Muscle layer of duodenum (tissue), 2 donors: Measurements from ENCODE around the gene ZSCAN31.
"Not testable (repeated sequence)": the region's sequence is repeated elsewhere in the genome, so short reads cannot be mapped to it uniquely, and the experiment has no call there.

Source experiments
- H3K27ac ChIP-seq: one replicate; pipeline ENCODE4 v1.7.0; 2013; ENCODE audit warnings: mild to moderate bottlenecking, low read length
- H3K27me3 ChIP-seq: one replicate; pipeline ENCODE4 v1.7.0; 2013; ENCODE audit warnings: low read depth, mild to moderate bottlenecking, control low read depth, low read length
- H3K36me3 ChIP-seq, 2 donors: one replicate each; pipeline ENCODE4 v1.7.0; 2013; ENCODE audit warnings: low read length in 2 of 2, control low read depth in 1 of 2, mild to moderate bottlenecking in 1 of 2; ENCODE audit not compliant: insufficient read depth in 2 of 2, control insufficient read depth in 1 of 2
- H3K4me1 ChIP-seq, 2 donors: one replicate each; pipeline ENCODE4 v1.7.0; 2013; ENCODE audit warnings: low read length in 2 of 2, mild to moderate bottlenecking in 2 of 2, control low read depth in 1 of 2, moderate library complexity in 1 of 2; ENCODE audit not compliant: insufficient read depth in 2 of 2, control insufficient read depth in 1 of 2
- H3K4me3 ChIP-seq, 2 donors: one replicate each; pipeline ENCODE4 v1.7.0; 2013; ENCODE audit warnings: low read length in 2 of 2, low read depth in 1 of 2, mild to moderate bottlenecking in 1 of 2
- H3K9me3 ChIP-seq, 2 donors: one replicate each; pipeline ENCODE4 v1.7.0; 2013; ENCODE audit warnings: low read length in 2 of 2, control low read depth in 1 of 2, mild to moderate bottlenecking in 1 of 2; ENCODE audit not compliant: control insufficient read depth in 1 of 2
- donor health status: healthy.

ZSCAN31 gene

DNA sequence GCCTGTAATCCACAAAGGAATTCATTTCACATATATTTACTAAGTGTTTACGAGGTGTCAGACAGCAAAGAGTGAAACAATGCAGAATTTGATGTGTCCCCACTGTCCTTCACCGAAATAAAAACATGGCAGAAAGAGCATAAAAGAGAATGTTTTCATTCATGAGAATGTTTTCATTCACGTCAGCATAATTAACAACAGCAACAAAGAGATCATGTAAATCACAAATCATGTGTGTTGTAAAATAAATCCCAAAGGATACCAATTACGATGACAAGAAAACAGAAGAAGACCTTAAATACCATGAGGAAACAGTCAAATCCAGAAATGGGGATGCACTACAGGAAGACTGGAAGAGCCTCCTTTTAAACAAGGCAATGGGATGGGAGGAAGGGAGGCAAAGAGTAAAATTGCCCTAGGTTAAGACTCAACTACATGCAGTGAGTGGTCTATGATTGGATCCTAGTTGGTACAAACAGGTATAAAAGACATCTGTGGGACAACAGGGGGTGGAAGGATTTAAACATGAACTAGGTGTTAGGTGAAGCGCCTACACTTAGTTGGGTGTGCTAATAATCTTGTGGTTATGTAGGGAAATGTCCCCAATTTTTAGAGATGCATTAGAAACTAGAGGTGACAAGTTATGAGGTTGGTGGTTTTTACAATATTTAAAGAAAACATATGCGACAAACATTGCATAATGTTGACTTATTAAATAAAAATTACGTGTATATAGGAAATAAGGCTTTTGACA, 1.5 kb downstream of the ZSCAN31 start:
- no peaks in the 10 kb centered on the region for H3K27me3 ChIP-seq
- H3K9me3 ChIP-seq, result peaks cover 0 to under 1% of the 10 kb centered on the region in 2 donors
- H3K27ac ChIP-seq, result peak overlapping the region; percentile 95
- H3K36me3 ChIP-seq, result peaks cover 0 to 4% of the 10 kb centered on the region in 2 donors
- no peaks in the 10 kb centered on the region for H3K4me1 ChIP-seq
- H3K4me3 ChIP-seq, result peak overlapping the region in 1 of 2 donors; percentile 92

DNA sequence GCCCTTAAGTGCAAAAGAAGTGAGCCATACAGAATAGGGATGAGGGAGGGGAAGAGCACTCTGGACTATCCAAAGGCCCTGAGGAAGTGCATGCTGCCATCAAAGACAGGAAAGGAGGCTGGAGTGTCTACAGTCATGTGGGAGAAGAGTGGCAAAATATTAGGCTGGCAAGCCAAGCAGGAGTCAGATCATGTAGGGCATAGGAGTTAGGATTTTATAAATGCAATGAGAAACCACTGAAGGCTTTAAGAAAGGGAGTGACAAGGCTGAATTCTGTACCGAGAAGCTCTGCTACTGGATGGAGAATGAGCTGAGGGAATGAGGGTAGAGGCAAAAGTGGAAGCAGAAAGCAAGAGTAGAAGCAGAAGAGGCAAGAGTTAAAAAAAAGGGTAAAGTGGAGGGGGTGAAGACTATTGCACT, 2.3 kb downstream of the ZSCAN31 start:
- no peak overlapping the region for H3K4me3 ChIP-seq
- H3K27me3 ChIP-seq, result no peaks in the 10 kb centered on the region
- H3K9me3 ChIP-seq, result peaks cover 0 to 7% of the 10 kb centered on the region in 2 donors
- H3K27ac ChIP-seq, result peak overlapping the region; percentile 7
- H3K4me1 ChIP-seq, result no peaks in the 10 kb centered on the region
- H3K36me3 ChIP-seq, result peaks cover 0 to 12% of the 10 kb centered on the region in 2 donors

DNA sequence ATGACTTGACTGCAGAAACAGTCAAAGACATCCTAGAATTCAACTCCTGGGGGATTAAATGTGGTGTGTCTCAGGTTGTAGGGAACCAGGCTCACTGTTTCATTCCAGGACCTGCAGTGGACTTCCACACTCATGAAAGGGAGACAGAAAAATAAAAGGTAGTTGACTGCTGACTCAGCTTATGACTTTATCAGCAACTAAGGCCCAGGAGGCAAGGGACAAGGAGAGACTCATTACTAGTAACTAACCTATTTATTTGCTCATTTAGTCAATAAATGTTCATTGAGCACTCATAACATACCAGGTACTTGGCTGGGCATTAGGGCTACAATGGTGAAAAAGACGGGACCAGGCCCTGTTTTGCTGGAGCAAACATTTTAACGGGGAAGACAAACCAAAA, 2.9 kb downstream of the ZSCAN31 start:
- H3K27ac ChIP-seq, result peak overlapping the region; percentile 7
- H3K4me3 ChIP-seq, result no peak overlapping the region
- H3K27me3 ChIP-seq, result no peaks in the 10 kb centered on the region

DNA sequence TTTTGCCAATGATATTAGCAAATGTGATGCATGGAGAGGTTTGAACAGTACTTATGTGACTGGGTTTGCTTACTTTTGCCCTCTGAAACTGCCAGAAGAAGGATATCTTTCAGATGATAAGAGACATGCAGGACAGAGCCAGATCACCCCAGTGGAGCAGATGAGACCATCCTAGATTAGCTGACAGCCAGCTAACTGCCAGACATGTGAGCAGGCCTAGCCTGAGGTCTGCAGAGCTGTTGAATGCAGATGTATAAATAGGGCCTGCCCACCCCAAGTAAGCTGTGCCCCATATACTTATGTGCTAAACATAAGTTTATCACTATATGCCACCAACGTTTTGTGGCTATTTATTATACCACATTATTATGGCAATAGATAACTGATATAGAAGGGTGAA, 5.9 kb downstream of the ZSCAN31 start:
- H3K9me3 ChIP-seq, result peaks cover 25 to 35% of the 10 kb centered on the region in 2 donors
- H3K27me3 ChIP-seq, result no peaks in the 10 kb centered on the region
- no peak overlapping the region for H3K4me3 ChIP-seq
- peaks cover 22 to 39% of the 10 kb centered on the region in 2 donors for H3K36me3 ChIP-seq
- no peaks in the 10 kb centered on the region for H3K4me1 ChIP-seq
- no peak overlapping the region for H3K27ac ChIP-seq

More for the DNA sequence above, 2.9 kb downstream of the ZSCAN31 start:
- peaks cover 0 to 7% of the 10 kb centered on the region in 2 donors for H3K9me3 ChIP-seq
- no peaks in the 10 kb centered on the region for H3K4me1 ChIP-seq
- peaks cover 0 to 12% of the 10 kb centered on the region in 2 donors for H3K36me3 ChIP-seq

DNA sequence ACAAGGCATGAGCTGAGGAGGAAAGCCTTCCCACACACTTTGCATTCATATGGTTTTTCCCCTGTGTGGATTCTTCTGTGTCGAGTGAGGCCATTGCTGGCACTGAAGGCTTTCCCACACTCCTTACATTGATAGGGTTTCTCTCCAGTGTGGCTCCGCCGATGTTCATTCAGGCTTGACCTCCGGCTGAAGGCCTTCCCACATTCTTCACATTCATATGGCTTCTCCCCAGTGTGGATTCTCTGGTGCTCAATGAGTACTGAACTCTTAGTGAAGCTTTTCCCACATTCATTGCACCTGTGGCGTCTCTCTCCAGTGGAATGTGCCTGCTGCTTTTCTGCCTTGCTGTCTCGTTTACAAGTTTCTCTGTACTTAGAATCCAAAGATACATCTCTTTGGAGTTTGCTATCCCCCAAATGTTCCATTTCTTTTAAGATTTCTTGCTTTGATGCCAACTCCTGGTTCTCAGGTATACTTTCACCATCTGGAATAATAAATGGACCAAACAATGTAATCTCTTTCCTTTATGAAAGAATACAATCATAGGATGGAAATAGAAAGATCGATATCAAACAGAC, 9.5 kb downstream of the ZSCAN31 start:
- H3K4me1 ChIP-seq, result no peaks in the 10 kb centered on the region
- H3K4me3 ChIP-seq, result peak overlapping the region; percentile 11 to 57
- no peaks in the 10 kb centered on the region for H3K27me3 ChIP-seq
- peaks cover 25 to 55% of the 10 kb centered on the region in 2 donors for H3K9me3 ChIP-seq
- no peak overlapping the region for H3K27ac ChIP-seq
- peaks cover 22 to 66% of the 10 kb centered on the region in 2 donors for H3K36me3 ChIP-seq

DNA sequence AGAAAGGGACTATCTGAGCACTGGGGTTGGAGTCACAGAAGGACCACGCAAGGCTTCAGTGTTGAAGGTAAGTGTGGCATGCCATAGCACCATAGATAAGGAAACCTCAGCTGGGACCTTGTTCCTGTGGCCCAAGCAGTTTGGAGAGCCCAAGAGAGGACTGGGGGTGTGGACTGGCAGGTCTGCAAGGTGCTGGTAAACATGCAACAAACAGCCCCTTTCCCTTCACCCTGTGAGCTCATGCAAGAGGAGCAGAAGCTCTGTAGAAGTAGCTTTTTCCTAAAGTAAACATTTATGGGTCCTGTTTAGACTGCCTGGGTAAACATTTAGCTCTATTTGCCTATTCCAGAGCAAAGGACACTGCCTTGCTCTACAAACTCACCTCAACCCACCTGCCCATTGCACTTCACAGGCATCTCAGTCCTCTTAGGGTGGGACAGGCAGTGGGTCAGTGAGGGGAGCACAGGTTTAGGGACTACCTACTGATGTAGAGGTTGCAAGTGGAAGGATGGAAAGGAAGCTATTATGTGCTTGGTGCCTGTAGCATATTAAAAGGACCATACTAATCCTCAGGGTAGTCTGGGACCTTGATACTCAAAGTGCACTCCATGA, 12.0 kb downstream of the ZSCAN31 start:
- no peaks in the 10 kb centered on the region for H3K4me1 ChIP-seq
- no peak overlapping the region for H3K27ac ChIP-seq
- H3K36me3 ChIP-seq, result peaks cover 22 to 62% of the 10 kb centered on the region in 2 donors
- H3K4me3 ChIP-seq, result no peak overlapping the region
- peaks cover 25 to 50% of the 10 kb centered on the region in 2 donors for H3K9me3 ChIP-seq
- H3K27me3 ChIP-seq, result no peaks in the 10 kb centered on the region

DNA sequence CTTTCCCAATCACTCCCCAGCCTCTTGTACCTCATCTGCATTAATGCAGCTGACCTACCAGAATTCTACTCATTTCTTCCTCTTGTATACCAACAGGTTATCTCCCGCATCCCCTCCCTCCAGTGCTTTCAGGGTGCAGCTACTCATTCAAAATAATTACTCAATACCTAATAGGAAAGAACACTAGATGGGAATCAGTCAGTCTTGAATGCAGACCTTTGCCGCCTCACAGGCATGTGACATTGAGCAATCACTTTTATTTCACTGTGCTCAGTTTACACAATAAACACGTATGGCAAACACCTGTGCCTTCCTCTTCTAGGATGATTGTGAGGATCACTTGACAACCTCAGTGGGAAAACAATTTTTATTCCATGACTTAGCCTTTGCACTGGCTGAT, 13.3 kb downstream of the ZSCAN31 start:
- no peak overlapping the region for H3K27ac ChIP-seq
- no peaks in the 10 kb centered on the region for H3K27me3 ChIP-seq
- H3K4me3 ChIP-seq, result no peak overlapping the region
- peaks cover 22 to 59% of the 10 kb centered on the region in 2 donors for H3K36me3 ChIP-seq
- peaks cover 25 to 47% of the 10 kb centered on the region in 2 donors for H3K9me3 ChIP-seq
- no peaks in the 10 kb centered on the region for H3K4me1 ChIP-seq

DNA sequence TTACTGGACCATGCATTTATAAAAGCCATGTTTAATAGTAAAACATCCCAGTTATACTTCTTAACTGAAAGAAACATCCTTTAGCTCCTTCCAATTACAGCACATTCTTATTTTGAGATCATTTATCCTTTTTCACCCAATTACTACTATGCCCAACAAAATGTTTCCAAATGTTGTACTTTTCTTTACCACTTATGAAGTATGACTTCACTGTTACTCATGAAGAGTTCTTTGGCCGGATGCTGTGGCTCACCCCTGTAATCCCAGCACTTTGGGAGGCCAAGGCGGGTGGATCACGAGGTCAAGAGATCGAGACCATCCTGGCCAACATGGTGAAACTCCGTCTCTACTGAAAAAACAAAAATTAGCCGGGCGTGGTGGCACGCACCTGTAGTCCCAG, 18.1 kb downstream of the ZSCAN31 start:
- not testable (repeated sequence) for H3K4me3 ChIP-seq, H3K9me3 ChIP-seq, H3K27ac ChIP-seq, H3K27me3 ChIP-seq, H3K4me1 ChIP-seq
- H3K36me3 ChIP-seq, result peaks cover 0 to 17% of the 10 kb centered on the region in 2 donors

DNA sequence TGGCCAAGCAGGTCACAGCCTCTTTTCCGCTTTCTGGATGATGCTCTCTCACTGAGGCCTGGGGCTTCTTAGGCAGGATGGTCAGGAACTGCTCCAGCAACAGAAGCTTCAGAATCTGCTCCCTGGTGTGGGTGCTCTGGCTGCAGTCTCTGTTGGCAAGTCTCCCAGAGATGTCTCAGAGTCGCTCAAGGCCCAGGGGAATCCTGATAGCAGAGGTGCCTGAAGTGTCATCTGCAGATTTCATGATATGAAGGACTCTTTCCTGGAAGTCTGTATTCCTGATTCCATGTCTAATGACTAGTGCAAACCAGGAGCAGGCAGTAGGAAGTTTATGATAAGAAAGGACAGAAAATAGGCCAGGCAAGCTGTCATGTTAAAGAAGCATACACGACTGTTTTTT, 20.3 kb downstream of the ZSCAN31 start:
- H3K4me1 ChIP-seq, result no peaks in the 10 kb centered on the region
- no peaks in the 10 kb centered on the region for H3K27me3 ChIP-seq
- peaks cover 0 to 13% of the 10 kb centered on the region in 2 donors for H3K36me3 ChIP-seq
- peaks cover 2 to 5% of the 10 kb centered on the region in 2 donors for H3K9me3 ChIP-seq
- H3K4me3 ChIP-seq, result no peak overlapping the region
- H3K27ac ChIP-seq, result no peak overlapping the region

DNA sequence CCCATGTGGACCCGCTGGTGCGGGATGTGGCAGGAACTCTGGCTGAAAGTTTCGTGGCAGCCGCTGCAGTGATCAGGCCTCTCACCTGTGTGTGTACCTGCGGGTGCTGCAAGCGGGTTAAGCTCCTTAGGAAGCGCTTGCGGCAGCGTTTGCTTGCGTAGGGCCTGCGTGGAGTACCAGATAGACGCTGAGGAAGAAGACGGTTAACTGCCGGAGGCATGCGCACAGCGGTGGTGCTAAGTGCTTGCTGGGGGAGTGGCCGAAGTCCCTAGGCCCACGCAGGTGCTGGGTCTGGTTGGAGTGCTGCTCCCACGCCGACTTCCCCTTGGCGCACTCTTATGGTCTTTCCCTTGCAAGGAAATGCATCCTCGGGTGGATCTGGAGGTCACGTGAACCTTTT, 23.0 kb downstream of the ZSCAN31 start:
- Histone ChIP-seq H3K36me3 (peaks cover 0 to 9% of the 10 kb centered on the region in 2 donors), H3K9me3 (peaks cover 2 to 5% of the 10 kb centered on the region in 2 donors), H3K4me3 (no peak overlapping the region), H3K27ac (no peak overlapping the region), H3K4me1 (no peaks in the 10 kb centered on the region), H3K27me3 (no peaks in the 10 kb centered on the region)

DNA sequence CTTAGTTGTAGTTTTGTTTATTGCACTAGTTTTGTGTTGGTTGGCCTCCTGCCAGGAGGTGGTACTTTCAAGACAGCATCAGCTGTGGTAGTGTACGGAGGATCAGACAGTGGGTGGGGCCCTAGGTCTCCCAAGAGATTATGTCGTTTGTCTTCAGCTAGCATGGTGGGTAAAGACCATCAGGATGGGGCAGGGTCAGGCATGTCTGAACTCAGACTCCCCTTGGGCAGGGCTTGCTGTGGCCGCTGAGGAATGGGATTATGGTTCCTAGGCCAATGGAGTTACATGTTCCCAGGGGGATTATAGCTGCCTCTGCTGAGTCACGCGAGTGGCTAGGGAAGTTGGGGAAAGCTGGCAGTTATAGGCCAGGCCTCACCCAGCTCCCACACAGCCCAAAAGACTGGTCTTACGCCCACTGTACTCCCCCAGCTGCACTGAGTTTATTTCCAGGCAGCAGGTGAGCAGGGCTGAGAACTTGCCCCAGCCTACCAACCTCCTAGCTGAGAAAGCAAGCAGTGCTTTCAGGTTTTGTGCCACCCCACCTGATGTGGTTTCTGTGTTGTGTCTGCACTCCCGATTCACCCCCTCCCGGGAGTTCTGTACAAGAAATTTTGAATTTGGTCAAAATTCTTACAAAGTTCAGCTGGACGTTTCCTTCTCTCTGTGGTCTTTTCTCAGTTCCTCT, 24.7 kb downstream of the ZSCAN31 start:
- no peaks in the 10 kb centered on the region for H3K27me3 ChIP-seq
- H3K36me3 ChIP-seq, result peaks cover 0 to 9% of the 10 kb centered on the region in 2 donors
- no peak overlapping the region for H3K4me3 ChIP-seq
- no peaks in the 10 kb centered on the region for H3K4me1 ChIP-seq
- no peak overlapping the region for H3K27ac ChIP-seq
- peaks cover 2 to 11% of the 10 kb centered on the region in 2 donors for H3K9me3 ChIP-seq
